ENCODE data around the gene GTF3C6.
"Not testable (repeated sequence)": the region's sequence is repeated elsewhere in the genome, so short reads cannot be mapped to it uniquely, and the experiment has no call there.

GTF3C6 gene

DNA sequence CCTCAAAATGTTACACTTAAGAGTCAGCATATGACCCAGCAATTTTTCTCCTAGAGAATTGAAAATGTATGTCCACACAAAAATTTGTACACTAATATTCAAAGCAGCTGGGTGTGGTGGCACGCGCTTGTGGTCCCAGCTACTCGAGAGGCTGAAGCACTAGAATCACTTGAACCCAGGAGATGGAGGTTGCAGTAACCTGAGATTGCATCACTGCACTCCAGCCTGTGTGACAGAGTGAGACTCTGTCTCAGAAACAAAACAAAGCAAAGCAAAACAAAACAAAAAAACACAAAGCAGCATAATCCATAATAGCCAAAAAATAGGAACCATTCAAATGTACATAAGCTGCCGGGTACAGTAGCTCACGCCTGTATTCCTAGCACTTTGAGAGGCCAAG lies 21.7 kb downstream of the GTF3C6 start:
- no peak for DNase-seq

DNA sequence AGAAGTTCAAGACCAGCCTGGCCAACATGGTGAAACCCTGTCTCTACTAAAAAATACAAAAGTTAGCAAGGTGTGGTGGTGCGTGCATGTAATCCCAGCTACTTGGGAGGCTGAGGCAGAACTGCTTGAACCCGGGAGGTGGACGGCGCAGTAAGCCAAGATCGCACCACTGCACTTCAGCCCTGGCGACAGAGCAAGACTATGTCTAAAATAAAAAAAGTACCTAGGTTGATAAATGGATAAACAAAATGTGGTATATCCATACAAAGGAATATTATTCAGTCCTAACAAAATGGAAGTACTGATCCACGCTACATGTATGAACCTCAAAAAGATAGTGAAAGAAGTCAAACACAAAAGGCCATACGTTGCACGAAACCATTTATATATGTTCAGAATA lies 22.1 kb downstream of the GTF3C6 start:
- DNase-seq = no peak

DNA sequence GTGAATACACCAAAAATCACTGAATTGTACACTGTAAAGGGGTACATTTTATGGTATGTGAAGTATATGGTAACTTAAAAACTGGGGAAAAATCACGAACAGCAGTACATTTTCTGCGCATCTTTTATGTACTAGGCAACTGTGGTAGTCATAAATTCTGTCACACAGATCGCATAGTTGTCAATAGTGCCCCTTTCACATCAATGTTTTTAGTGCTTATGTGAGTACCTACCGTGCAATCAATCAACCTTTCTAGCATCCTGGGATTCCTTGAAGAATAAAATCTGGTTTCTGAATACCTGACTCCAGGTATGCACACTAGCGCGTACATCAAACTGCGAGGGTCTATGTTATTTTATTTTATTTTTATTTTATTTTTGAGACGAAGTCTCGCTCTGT lies 22.7 kb downstream of the GTF3C6 start:
- no peak for DNase-seq

DNA sequence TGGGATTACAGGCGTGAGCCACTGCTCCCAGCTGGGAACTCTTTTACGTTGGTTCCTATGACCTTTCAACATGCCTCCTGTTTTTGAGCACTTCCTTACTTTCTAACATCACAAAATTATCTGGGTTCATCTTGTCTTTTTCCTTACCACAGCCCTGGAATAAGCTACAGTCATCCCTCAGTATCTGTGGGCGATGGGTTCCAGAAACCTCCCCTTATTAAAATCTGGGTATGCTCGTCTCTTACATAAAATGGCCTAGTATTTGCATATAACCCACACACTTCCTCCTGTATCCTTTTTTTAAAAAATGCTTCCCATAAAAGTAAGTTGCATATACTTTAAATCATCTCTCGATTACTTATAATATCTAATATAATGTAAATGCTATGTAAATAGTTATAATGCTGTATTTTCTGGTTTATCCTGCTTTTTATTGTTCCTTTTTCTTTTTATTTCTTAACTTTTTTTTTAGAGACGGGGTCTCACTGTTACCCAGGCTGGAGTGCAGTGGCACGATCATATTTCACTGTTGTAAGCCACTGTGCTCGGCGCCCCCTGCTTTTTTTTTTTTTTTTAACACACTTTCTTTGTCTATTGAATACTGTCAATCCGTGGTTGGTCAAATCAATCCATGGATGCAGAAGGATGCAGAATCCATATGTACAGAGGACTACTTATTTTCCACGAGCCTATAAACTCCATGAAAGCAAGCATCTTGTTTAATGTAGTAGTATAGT lies 32.5 kb downstream of the GTF3C6 start:
- DNase-seq = no peak

DNA sequence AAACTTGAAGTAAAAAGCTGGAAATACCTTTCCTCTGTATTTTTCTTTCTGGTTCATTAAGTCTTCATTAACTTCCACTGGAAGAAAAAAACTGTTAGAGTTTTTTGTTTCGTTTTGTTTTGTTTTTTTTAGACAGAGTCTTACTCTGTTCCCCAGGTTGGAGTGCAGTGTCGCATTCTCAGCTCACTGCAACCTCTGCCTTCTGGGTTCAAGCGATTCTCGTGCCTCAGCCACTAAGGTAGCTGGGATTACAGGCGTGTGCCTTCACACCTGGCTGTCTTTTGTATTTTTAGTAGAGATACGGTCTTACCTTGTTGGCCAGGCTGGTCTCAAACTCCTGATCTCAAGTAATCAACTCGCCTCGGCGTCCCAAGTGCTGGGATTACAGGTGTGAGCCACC lies 38.2 kb downstream of the GTF3C6 start:
- DNase-seq = no peak

DNA sequence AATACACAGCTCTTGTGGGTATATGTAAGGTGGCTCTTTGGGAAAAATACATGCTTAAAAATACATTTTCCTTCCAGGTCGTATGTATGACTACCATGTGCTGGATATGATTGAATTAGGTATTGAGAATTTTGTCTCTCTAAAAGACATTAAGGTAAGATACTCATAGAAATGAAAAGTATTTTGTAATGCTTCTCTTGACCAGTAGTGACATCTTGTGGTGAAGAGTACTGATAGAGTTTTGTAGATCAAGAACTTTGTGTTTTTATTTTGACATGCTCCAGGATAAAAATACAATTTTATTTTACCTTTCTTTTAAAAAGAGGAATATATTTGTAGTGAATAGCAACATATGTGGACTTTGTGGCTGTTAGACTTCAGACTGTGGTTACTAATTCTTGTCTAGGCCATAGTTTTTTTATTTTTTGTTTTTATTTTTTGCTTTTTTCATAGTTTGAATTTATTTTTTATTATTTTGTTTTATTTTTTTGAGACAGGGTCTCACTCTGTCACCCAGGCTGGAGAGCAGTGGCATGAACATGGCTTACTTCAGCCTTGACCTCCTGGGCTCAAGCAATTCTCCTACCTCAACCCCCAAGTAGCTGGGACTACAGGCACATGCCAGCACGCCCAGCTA lies 41.2 kb downstream of the GTF3C6 start:
- DNase-seq = no peak

DNA sequence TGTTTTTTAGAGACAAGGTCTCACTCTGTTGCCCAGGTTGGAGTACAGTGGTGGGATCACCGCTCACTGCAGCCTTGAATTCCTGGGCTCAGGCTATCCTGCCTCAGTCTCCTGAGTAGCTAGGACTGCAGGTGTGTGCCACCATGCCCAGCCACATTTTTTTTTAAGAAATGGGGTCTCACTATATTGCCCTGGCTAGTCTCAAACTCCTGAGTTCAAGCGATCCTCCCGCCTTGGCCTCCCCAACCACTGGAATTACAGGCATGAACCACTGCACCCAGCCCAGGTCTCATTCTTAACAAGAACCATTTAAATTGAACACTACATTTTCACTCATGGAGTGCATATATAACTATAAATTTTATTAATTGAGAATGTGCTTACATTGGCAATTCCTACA lies 43.8 kb downstream of the GTF3C6 start:
- DNase-seq = no peak

DNA sequence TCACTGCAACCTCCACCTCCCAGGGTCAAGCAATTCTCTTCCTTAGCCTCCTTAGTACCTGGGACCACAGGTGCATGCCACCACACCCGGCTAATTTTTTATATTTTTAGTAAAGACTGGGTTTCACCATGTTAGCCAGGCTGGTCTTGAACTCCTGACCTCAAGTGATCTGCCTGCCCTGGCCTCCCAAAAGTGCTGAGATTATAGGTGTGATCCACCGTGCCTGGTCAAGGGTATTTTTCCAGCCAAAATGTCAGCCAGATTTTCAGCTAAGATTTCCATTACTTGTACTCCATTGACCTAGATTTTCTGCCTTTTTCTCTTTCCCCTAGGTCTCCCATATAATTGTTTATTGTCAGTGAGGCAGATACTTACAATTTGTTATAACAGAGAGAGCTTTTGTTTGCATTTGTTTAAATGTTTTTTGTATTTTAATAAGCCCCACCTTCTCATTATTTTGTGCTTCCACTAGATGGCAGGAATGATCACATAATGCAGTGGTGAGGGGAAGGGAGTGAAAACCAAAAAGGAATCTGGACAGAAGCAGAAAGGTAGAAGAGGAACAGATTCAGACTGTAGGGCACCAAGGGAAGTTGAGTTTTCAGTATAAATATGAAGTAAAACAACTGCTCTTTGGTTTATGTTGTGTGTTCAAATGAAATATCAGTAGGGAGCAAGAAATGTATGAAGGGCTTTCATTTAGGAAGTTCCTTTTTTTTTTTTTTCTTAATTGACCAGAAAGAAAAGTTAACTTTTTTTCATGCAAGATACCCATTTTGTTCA lies 53.0 kb downstream of the GTF3C6 start:
- DNase-seq = no peak

DNA sequence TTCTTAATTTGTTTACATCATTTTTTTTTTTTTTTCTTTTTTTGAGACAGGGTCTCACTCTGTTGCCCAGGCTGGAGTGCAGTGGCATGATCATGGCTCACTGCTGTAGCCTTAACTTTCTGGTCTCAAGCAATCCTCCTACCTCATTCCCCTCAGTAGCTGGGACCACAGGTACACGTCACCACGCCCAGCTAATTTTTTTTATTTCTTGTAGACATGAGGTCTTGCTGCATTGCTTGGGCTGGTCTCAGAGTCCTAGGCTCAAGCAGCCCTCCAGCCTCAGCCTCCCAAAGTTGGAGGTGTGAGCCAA lies 53.6 kb downstream of the GTF3C6 start:
- no peak for DNase-seq

DNA sequence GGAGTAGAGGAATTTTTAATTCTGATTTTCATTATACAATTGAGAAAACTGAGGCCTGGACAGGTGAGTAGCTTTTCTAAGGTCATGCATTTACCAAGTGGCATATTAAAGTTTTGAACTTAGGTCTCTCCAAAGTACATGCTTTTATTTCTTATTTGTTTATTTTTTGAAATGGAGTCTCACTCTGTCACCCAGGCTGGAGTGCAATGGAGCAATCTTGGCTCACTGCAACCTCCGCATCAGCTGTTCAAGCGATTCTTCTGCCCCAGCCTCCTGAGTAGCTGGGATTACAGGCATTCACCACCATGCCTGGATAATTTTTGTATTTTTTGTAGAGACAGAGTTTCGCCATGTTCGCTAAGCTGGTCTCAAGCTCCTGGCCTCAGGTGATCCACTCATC lies 54.0 kb downstream of the GTF3C6 start:
- not testable (repeated sequence) for DNase-seq

DNA sequence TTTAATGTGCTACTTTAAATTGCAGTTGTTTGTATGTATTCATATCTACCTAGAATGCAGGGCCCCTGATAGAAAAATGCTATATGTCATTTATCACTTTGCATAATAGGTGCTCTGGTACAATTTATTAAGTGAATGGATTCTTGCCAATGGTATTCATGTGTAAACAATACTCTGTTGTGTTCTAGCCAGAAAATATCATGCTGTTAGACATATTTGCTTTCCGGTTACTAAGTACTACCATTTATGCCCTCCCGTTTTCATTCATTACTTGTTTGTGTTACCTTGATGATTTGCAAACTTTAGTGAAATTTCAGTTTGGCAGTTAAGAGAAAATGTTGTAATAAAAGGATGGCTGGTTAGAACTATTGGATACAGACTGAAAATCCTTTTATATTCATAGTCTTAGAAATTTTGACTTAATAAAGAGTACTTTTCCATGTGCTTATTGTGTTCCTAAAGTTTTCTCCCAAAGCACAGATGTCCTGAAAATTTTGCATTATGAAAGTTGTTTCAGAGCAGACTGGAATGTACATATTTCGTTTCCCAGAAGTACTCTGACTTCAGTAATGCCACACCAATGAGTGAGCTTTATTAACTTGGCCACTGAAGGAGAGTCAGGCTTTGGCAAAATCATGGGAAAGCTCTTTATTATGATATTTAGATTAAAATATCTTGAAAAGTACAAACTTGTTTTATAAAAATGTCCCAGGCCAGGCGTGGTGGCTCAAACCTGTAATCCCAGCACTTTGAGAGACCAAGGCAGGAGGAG lies 54.8 kb downstream of the GTF3C6 start:
- no peak for DNase-seq

DNA sequence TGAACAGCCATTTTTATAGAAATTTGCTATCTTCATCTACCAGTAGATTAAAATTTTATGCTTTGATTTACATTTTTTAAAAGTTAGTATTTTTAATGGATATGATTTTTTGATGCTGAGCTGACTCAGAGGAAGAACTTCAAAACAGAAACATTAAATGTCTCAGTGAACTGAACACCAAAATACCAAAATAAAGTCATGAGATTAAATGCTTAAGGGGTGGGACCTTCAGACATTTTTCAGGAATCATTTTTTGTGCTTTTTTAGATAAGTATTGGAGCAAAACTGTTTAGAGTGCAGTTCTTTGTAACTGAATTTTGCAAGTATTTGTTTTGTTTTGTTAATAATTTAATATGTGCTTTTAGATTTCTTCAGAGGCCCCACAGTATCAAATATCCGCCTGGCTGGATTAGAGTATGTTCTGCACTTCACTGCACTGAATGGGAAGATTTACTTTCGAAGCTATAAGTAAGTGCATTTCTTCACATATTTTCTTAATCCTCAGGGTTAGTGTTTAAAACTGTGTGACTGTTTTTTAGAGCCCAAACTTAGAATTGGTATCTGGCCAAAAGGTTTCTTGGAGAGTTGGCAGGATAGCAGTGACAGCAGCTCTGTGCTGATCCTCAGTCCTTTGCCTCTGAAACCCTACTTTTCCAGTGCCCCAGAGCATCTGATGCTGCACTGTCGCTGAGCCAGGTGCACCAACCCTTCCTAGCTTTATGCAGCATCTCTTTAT lies 57.1 kb downstream of the GTF3C6 start:
- no peak for DNase-seq

DNA sequence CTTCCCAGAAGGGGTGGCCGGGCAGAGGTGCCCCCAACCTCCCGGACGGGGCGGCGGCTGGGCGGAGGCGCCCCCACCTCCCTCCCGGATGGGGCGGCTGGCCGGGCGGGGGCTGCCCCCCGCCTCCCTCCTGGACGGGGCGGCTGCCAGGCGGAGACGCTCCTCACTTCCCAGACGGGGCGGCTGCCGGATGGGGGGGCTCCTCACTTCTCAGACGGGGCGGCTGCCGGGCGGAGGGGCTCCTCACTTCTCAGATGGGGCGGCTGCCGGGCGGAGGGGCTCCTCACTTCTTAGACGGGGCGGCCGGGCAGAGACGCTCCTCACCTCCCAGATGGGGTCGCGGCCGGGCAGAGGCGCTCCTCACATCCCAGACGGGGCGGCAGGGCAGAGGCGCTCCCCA lies 58.7 kb downstream of the GTF3C6 start:
- not testable (repeated sequence) for DNase-seq

Measured in T-helper 9 cell (primary cell).